RWPE2 (cell line): ENCODE measurements around the gene USP32.
"Not testable (repeated sequence)": the region's sequence is repeated elsewhere in the genome, so short reads cannot be mapped to it uniquely, and the experiment has no call there.

Source experiments
- ATAC-seq: fragments of 200-7000 bp; cut with Tn5 transposase; 3 replicates; pipeline ENCODE4 v1.9.1; 2021; ENCODE audit warnings: low read depth
- DNase-seq: peaks from one replicate; pipeline ENCODE4 v3.0.0-alpha.2; 2020; ENCODE audit warnings: low spot score
- H3K27ac ChIP-seq: fragments of 450-650 bp; 2 replicates; pipeline ENCODE4 v1.5.1; 2017; ENCODE audit warnings: mild to moderate bottlenecking; ENCODE audit not compliant: poor library complexity, severe bottlenecking
- H3K27me3 ChIP-seq: fragments of 250-450 bp; sonication (Bioruptor Pico); 2 replicates; pipeline ENCODE4 v1.5.1; 2021; ENCODE audit warnings: mild to moderate bottlenecking, moderate library complexity; ENCODE audit not compliant: insufficient read depth, poor library complexity, severe bottlenecking
- H3K36me3 ChIP-seq: fragments of 250-450 bp; sonication (Bioruptor Pico); 2 replicates; pipeline ENCODE4 v1.5.1; 2020; ENCODE audit warnings: low read depth, mild to moderate bottlenecking, moderate library complexity
- H3K4me1 ChIP-seq: fragments of 250-450 bp; sonication (Bioruptor Pico); 2 replicates; pipeline ENCODE4 v1.5.1; 2021; ENCODE audit warnings: mild to moderate bottlenecking, moderate library complexity; ENCODE audit not compliant: insufficient read depth, poor library complexity, severe bottlenecking
- H3K4me3 ChIP-seq: fragments of 250-450 bp; sonication (Bioruptor Pico); 2 replicates; pipeline ENCODE4 v1.5.1; 2021; ENCODE audit warnings: mild to moderate bottlenecking, moderate library complexity; ENCODE audit not compliant: severe bottlenecking
- H3K9me3 ChIP-seq: fragments of 250-450 bp; sonication (Bioruptor Pico); 2 replicates; pipeline ENCODE4 v1.5.1; 2021; ENCODE audit warnings: mild to moderate bottlenecking, moderate library complexity; ENCODE audit not compliant: severe bottlenecking
- TF ChIP-seq, protein P1 (sequence below): fragments of 450-650 bp; IDR thresholded peaks from one replicate; pipeline ENCODE4 v1.5.1; 2017; ENCODE audit warnings: mild to moderate bottlenecking, moderate library complexity; ENCODE audit not compliant: poor library complexity, severe bottlenecking

Gene USP32

DNA sequence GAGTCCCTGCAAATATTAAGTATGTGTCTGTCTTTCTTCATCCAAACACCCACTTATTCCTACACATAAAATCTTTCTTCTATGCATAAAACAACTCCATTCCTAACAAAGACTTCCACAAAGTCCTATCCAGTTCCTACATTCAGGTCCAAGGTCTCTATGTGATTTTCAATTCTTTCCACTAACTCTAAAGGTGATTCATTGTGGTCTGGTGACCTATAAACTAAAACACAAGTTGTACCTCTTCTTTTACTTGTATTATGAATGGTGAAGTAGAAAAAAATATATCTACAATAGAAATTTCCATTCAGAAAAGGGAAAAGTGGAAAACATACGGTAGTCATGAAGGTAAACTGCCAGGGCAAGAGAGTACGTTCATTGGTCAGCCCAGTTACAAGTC is 56.6 kb downstream of the USP32 start:
- Histone ChIP-seq H3K27me3 (no peaks in the 10 kb centered on the region), H3K9me3 (no peaks in the 10 kb centered on the region), H3K27ac (no peak overlapping the region), H3K4me3 (no peak overlapping the region), H3K4me1 (peaks cover 4% of the 10 kb centered on the region), H3K36me3 (peaks cover 29% of the 10 kb centered on the region)
- TF ChIP-seq, protein P1, sequence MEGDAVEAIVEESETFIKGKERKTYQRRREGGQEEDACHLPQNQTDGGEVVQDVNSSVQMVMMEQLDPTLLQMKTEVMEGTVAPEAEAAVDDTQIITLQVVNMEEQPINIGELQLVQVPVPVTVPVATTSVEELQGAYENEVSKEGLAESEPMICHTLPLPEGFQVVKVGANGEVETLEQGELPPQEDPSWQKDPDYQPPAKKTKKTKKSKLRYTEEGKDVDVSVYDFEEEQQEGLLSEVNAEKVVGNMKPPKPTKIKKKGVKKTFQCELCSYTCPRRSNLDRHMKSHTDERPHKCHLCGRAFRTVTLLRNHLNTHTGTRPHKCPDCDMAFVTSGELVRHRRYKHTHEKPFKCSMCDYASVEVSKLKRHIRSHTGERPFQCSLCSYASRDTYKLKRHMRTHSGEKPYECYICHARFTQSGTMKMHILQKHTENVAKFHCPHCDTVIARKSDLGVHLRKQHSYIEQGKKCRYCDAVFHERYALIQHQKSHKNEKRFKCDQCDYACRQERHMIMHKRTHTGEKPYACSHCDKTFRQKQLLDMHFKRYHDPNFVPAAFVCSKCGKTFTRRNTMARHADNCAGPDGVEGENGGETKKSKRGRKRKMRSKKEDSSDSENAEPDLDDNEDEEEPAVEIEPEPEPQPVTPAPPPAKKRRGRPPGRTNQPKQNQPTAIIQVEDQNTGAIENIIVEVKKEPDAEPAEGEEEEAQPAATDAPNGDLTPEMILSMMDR, result no peak
- ATAC-seq (no peak), DNase-seq (no peak)

DNA sequence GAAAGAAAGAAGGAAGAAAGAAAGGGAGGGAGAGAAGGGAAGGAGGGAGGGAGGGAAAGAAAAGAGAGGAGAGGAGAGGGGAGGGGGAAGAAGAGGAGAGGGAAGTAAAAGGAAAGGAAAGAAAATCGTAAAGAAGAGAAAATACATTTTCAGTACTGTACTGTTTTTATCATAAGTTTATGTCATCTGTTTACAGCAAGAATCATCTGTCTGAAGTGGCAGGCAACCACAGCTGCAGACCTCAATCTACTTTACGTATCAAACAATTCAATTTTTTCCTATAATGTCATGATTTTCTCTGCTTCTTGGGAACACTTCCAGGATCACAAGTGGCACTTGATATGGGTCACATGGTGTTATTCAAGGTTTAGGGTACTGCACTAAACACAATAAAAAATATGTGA is 58.3 kb downstream of the USP32 start:
- H3K36me3 ChIP-seq, result peaks cover 16% of the 10 kb centered on the region
- TF ChIP-seq, protein P1, result no peak
- H3K4me1 ChIP-seq, result peaks cover 4% of the 10 kb centered on the region
- no peaks in the 10 kb centered on the region for H3K9me3 ChIP-seq
- H3K4me3 ChIP-seq, result no peak overlapping the region
- DNase-seq (no peak), ATAC-seq (no peak)
- H3K27me3 ChIP-seq, result no peaks in the 10 kb centered on the region
- no peak overlapping the region for H3K27ac ChIP-seq

DNA sequence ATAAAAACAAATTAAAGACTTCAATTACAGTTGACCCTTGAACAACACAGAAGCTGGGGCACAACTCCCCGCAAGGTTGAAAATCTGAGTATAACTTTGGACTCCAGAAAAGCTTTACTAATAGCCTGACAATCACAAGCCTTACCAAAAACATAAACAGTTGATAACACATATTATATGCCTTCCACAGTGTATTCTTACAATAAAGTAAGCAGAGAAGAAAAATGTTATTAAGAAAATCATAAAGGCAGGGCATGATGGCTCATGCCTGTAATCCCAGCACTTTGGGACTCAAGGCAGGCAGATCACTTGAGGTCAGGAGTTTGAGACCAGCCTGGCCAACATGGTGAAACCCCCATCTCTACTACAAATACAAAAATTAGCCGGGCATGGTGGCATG is 58.9 kb downstream of the USP32 start:
- peaks cover 16% of the 10 kb centered on the region; the same call in 1 of the 2 replicates for H3K36me3 ChIP-seq
- ATAC-seq, H3K9me3 ChIP-seq: not testable (repeated sequence)

DNA sequence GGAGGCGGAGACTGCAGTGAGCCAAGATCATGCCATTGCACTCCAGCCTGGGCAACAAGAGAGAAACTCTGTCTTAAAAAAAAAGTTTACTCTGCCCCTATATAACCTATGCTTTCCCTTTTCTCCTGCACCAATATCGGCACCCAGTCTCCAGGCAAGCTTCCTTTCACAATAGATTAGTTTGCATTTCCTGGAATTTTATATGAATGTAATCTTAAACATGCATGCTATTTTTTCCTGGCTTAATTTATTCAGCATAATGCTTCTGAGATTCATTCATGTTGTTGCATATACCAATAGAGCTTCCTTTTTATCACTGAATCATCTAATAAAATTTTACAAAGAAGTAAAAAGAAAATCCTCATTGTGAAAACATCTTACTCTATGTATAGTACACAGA is 59.4 kb downstream of the USP32 start:
- DNase-seq (no peak), ATAC-seq (no peak)
- Histone ChIP-seq H3K9me3 (no peaks in the 10 kb centered on the region), H3K27me3 (no peaks in the 10 kb centered on the region), H3K27ac (no peak overlapping the region), H3K36me3 (peaks cover 16% of the 10 kb centered on the region; the same call in 1 of the 2 replicates), H3K4me1 (peaks cover 4% of the 10 kb centered on the region), H3K4me3 (no peak overlapping the region)
- TF ChIP-seq, protein P1, result no peak

More for the DNA sequence above, 58.9 kb downstream of the USP32 start:
- H3K27me3 ChIP-seq, H3K4me1 ChIP-seq, H3K4me3 ChIP-seq, DNase-seq, H3K27ac ChIP-seq: not testable (repeated sequence)

DNA sequence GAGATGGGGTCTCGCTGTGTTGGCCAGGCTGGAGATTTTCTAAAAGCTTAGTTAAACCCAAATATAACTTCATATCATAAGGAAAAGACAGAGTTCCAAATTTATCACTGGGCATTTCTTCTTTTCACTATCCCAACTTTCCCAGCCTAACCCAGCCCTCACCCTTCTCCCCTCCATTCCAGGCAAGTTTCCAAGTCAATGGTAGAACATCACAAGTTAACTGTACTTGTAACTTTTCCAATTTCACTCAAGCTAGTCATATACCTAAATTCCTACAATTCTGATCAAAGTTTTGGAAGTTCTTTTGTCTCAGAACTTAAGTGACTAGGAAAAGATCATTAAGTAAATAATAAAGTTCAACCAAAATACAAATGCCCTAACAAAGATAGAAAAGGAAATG is 61.2 kb downstream of the USP32 start:
- Histone ChIP-seq H3K27me3 (no peaks in the 10 kb centered on the region), H3K9me3 (no peaks in the 10 kb centered on the region), H3K4me1 (peaks cover 4% of the 10 kb centered on the region), H3K36me3 (peaks cover 10% of the 10 kb centered on the region; the same call in 1 of the 2 replicates), H3K27ac (no peak overlapping the region), H3K4me3 (no peak overlapping the region)
- ATAC-seq, result no peak
- TF ChIP-seq, protein P1, result no peak
- no peak for DNase-seq
